GM20000 (cell line): ENCODE data around the gene ANO4.

ENCODE experiments used
- DNase-seq: peaks from one replicate; pipeline ENCODE4 v3.0.0; 2012; ENCODE audit warnings: low spot score
- CTCF ChIP-seq: IDR thresholded peaks from 2 replicates; pipeline ENCODE4 v1.5.1; 2012; ENCODE audit warnings: mild to moderate bottlenecking, control low read depth; ENCODE audit errors: extremely low read depth, missing control alignments

Gene ANO4

GRCh38 chr12:100970894-100971293 is 176.3 kb downstream of the ANO4 start:
- DNase-seq = no peak
- no peak for TF ChIP-seq CTCF

DNA sequence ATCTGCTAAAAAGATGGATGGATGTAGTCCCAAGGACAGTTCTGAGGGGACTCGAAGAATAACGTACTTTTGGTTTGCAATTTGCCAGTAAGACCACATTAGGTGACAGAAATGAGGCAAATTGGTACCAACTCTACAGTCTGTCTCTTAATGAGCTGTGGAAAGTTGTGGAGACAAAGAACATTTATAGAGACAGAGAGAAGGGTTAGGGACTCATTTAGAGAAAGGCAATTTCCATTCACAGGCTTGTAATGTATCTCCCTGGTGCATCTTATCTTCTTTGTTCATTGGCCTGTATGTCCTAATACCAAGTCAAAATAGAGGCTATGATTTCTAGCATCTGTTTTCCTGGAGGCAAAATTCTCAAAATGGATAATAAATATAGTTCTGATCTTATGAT is 177.5 kb downstream of the ANO4 start:
- TF ChIP-seq CTCF = no peak
- DNase-seq = no peak

DNA sequence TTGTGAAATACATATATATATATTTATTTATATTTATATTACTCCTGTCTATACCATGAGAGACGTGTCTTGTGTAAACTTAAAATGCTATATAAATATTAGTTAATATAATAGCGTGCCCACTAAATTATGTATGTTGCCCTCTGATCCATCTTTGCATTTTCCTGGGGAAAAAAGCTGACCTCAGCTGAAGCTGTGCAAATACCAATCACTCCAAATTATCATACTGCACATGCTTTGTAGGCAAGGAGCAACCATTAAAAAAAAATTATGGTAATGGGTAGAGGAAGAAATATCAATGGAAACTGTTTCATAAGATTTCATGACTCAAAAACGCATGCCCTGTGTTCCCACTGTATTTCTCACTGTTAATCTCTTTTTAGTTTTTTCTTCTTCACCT is 179.8 kb downstream of the ANO4 start:
- TF ChIP-seq CTCF = no peak
- no peak for DNase-seq

- DNase-seq = no peak
- no peak for TF ChIP-seq CTCF
Observed at GRCh38 chr12:100974747-100975146, 180.2 kb downstream of the ANO4 start.

- no peak for TF ChIP-seq CTCF
- DNase-seq = no peak
Observed at GRCh38 chr12:100976735-100977134, 182.2 kb downstream of the ANO4 start.

- DNase-seq = no peak
Observed at GRCh38 chr12:100980856-100981255, 186.3 kb downstream of the ANO4 start.

GRCh38 chr12:100982511-100983183 is 188.1 kb downstream of the ANO4 start:
- no peak for TF ChIP-seq CTCF

More at GRCh38 chr12:100980856-100981255, 186.3 kb downstream of the ANO4 start:
- TF ChIP-seq CTCF = no peak

More at GRCh38 chr12:100982511-100983183, 188.1 kb downstream of the ANO4 start:
- no peak for DNase-seq
